HepG2 (cell line): ENCODE data around the gene GOLGA6D. TPM values are rescaled to one million over a fixed set of nuclear protein-coding genes. Genes with fewer than 3 reads are reported as not detected.

Experiments used
- ADNP ChIP-seq: sonication (generic); formaldehyde crosslinking; IDR thresholded peaks from 2 replicates; pipeline ENCODE4 v1.4.0; 2020; ENCODE audit warnings: missing genetic modification reagents
- ARHGAP35 ChIP-seq: sonication (generic); formaldehyde crosslinking; IDR thresholded peaks from 2 replicates; pipeline ENCODE4 v1.9.0; 2022; ENCODE audit warnings: mild to moderate bottlenecking, inconsistent platforms, moderate library complexity, missing genetic modification reagents, borderline replicate concordance
- CREB1 ChIP-seq, 2 experiments: fragments of 450-650 bp in 1 of 2; IDR thresholded peaks; 2 replicates each; pipeline ENCODE4 v1.6.1; 2016 to 2017; ENCODE audit warnings: control low read depth in 1 of 2, mild to moderate bottlenecking in 1 of 2, missing compliant biosample characterization in 1 of 2, missing genetic modification characterization in 1 of 2
- CREM ChIP-seq, 2 experiments: sonication (generic) in 1 of 2; formaldehyde crosslinking in 1 of 2; IDR thresholded peaks; 2 replicates each; pipeline versions ENCODE4 v1.4.0 to v1.6.1; 2016 to 2020; ENCODE audit warnings: antibody characterized with exemption in 1 of 2, mild to moderate bottlenecking in 1 of 2, missing genetic modification reagents in 1 of 2
- FOXK2 ChIP-seq: fragments of 450-650 bp; IDR thresholded peaks from 2 replicates; pipeline ENCODE4 v1.6.1; 2016
- HMG20B ChIP-seq: conservative IDR thresholded peaks from 2 replicates; pipeline ENCODE4 v1.6.1; 2016; ENCODE audit warnings: missing genetic modification reagents, missing compliant biosample characterization
- HOXA5 ChIP-seq: sonication (generic); formaldehyde crosslinking; IDR thresholded peaks from 2 replicates; pipeline ENCODE4 v1.4.0; 2020; ENCODE audit warnings: missing genetic modification reagents
- LBX2 ChIP-seq: sonication (generic); formaldehyde crosslinking; IDR thresholded peaks from 2 replicates; pipeline ENCODE4 v1.5.0; 2020; ENCODE audit warnings: missing genetic modification reagents, mild to moderate bottlenecking, borderline replicate concordance
- MAFG ChIP-seq: sonication (generic); formaldehyde crosslinking; IDR thresholded peaks from 2 replicates; pipeline ENCODE4 v1.5.1; 2020; ENCODE audit warnings: mild to moderate bottlenecking, missing genetic modification reagents
- PAF1 ChIP-seq: IDR thresholded peaks from 2 replicates; pipeline ENCODE4 v1.6.1; 2016; ENCODE audit warnings: missing genetic modification reagents, missing compliant biosample characterization
- RFXAP ChIP-seq: sonication (generic); formaldehyde crosslinking; IDR thresholded peaks from 2 replicates; pipeline ENCODE4 v1.4.0; 2020; ENCODE audit warnings: missing genetic modification reagents, borderline replicate concordance
- SNAI1 ChIP-seq: sonication (generic); formaldehyde crosslinking; IDR thresholded peaks from 2 replicates; pipeline ENCODE4 v1.5.0; 2020; ENCODE audit warnings: mild to moderate bottlenecking, missing genetic modification reagents, borderline replicate concordance
- TERF1 ChIP-seq: sonication (generic); formaldehyde crosslinking; IDR thresholded peaks from 2 replicates; pipeline ENCODE4 v1.8.0; 2022; ENCODE audit warnings: mild to moderate bottlenecking, missing genetic modification reagents, moderate library complexity
- ZBTB20 ChIP-seq: sonication (generic); formaldehyde crosslinking; IDR thresholded peaks from 2 replicates; pipeline ENCODE4 v1.8.1; 2023; ENCODE audit warnings: missing genetic modification reagents, low read depth, mild to moderate bottlenecking, borderline replicate concordance
- ZBTB21 ChIP-seq: sonication (generic); formaldehyde crosslinking; IDR thresholded peaks from 2 replicates; pipeline ENCODE4 v1.4.0; 2020; ENCODE audit warnings: missing genetic modification reagents
- ZGPAT ChIP-seq: IDR thresholded peaks from 2 replicates; pipeline ENCODE4 v1.6.1; 2016; ENCODE audit warnings: mild to moderate bottlenecking
- ZNF24 ChIP-seq: fragments of 450-650 bp; IDR thresholded peaks from 2 replicates; pipeline ENCODE4 v1.6.1; 2017; ENCODE audit warnings: antibody characterized with exemption, mild to moderate bottlenecking
- ZNF350 ChIP-seq: sonication (generic); formaldehyde crosslinking; IDR thresholded peaks from 2 replicates; pipeline ENCODE4 v1.4.0; 2020; ENCODE audit warnings: mild to moderate bottlenecking, low read depth, missing genetic modification reagents, borderline replicate concordance
- ZNF883 ChIP-seq: sonication (generic); formaldehyde crosslinking; IDR thresholded peaks from 2 replicates; pipeline ENCODE4 v1.5.1; 2020; ENCODE audit warnings: mild to moderate bottlenecking, missing genetic modification reagents; ENCODE audit errors: not compliant biosample characterization
- polyA plus RNA-seq, 8 experiments: library from polyadenylated mRNA; depleted of rRNA in 3 of 8; stranded (reverse) in 7 of 8; unstranded in 1 of 8; fragments of >200 nt; fragmentation: Illumina TruSeq in 4 of 8; extraction: Trizol in 4 of 8; gene quantifications; 2 replicates each; pipeline versions ENCODE4 v1.2.1 to v1.2.3, GENCODE V29; 2011 to 2016; ENCODE audit warnings: low read depth in 4 of 8, missing spikeins in 1 of 8, mixed read lengths in 1 of 8; ENCODE audit not compliant: insufficient read depth in 1 of 8
- total RNA-seq, 5 experiments: library from RNA; depleted of rRNA; stranded (reverse); fragments of >200 nt; fragmentation: Illumina TruSeq; extraction: Trizol; gene quantifications; 2 replicates each; pipeline ENCODE4 v1.2.3, GENCODE V29; 2016; ENCODE audit warnings: low read depth in 1 of 5
- TF ChIP-seq, protein P1 (sequence below): sonication (generic); formaldehyde crosslinking; IDR thresholded peaks from 2 replicates; pipeline ENCODE4 v1.5.1; 2020; ENCODE audit warnings: mild to moderate bottlenecking, missing genetic modification reagents, borderline replicate concordance

Gene GOLGA6D
- total and polyA plus RNA-seq, 2 of the 13 experiments (the other 11 are each of a cell fraction or from before 2014, with no cell fraction given), result 0.04 TPM; not detected in 1

GRCh38 chr15:75335705-75336355, 53.2 kb downstream of the GOLGA6D start, which contains the start of gene COMMD4 (continued):
- TF ChIP-seq MAFG, result no peak
- peak; percentile 74; the same call in 1 of the 2 replicates for TF ChIP-seq ZBTB20 (CRISPR knock-in tag)
- TF ChIP-seq TERF1 (CRISPR knock-in tag), result 0 out of 2 replicates have a peak, but pooled peaks have one; percentile 48
- TF ChIP-seq ZGPAT (CRISPR knock-in tag), result peak; percentile 93
- TF ChIP-seq HOXA5 (CRISPR knock-in tag), result no peak; the same call in 1 of the 2 replicates
- TF ChIP-seq ZNF24, result no peak
- TF ChIP-seq RFXAP, result peak; percentile 46; the same call in 1 of the 2 replicates
- TF ChIP-seq CREM (IDR thresholded peaks at IDR 0.05), result peak; percentile 63; the same call in 1 of the 2 replicates
- no peak for TF ChIP-seq CREM (CRISPR knock-in tag; IDR thresholded peaks at IDR 0.05)
- 0 out of 2 replicates have a peak, but pooled peaks have one; percentile 31 for TF ChIP-seq LBX2 (CRISPR knock-in tag)
- TF ChIP-seq ZNF883 (CRISPR knock-in tag), result peak; percentile 31
- TF ChIP-seq ZNF350 (CRISPR knock-in tag), result peak; percentile 92
- peak; percentile 77; the same call in 1 of the 2 replicates for TF ChIP-seq HMG20B (CRISPR knock-in tag)
- TF ChIP-seq ARHGAP35, result 0 out of 2 replicates have a peak, but pooled peaks have one; percentile 49
- TF ChIP-seq ZBTB21 (CRISPR knock-in tag), result peak; percentile 53; the same call in 1 of the 2 replicates
- no peak for TF ChIP-seq ADNP
- no peak for TF ChIP-seq CREB1 (IDR thresholded peaks at IDR 0.05)
- peak; percentile 55; the same call in 1 of the 2 replicates for TF ChIP-seq CREB1 (CRISPR knock-in tag; IDR thresholded peaks at IDR 0.05)
- peak; percentile 34; the same call in 1 of the 2 replicates for TF ChIP-seq FOXK2
- peak; percentile 42; the same call in 1 of the 2 replicates for TF ChIP-seq SNAI1
- TF ChIP-seq PAF1 (CRISPR knock-in tag), result no peak
- TF ChIP-seq, protein P1, sequence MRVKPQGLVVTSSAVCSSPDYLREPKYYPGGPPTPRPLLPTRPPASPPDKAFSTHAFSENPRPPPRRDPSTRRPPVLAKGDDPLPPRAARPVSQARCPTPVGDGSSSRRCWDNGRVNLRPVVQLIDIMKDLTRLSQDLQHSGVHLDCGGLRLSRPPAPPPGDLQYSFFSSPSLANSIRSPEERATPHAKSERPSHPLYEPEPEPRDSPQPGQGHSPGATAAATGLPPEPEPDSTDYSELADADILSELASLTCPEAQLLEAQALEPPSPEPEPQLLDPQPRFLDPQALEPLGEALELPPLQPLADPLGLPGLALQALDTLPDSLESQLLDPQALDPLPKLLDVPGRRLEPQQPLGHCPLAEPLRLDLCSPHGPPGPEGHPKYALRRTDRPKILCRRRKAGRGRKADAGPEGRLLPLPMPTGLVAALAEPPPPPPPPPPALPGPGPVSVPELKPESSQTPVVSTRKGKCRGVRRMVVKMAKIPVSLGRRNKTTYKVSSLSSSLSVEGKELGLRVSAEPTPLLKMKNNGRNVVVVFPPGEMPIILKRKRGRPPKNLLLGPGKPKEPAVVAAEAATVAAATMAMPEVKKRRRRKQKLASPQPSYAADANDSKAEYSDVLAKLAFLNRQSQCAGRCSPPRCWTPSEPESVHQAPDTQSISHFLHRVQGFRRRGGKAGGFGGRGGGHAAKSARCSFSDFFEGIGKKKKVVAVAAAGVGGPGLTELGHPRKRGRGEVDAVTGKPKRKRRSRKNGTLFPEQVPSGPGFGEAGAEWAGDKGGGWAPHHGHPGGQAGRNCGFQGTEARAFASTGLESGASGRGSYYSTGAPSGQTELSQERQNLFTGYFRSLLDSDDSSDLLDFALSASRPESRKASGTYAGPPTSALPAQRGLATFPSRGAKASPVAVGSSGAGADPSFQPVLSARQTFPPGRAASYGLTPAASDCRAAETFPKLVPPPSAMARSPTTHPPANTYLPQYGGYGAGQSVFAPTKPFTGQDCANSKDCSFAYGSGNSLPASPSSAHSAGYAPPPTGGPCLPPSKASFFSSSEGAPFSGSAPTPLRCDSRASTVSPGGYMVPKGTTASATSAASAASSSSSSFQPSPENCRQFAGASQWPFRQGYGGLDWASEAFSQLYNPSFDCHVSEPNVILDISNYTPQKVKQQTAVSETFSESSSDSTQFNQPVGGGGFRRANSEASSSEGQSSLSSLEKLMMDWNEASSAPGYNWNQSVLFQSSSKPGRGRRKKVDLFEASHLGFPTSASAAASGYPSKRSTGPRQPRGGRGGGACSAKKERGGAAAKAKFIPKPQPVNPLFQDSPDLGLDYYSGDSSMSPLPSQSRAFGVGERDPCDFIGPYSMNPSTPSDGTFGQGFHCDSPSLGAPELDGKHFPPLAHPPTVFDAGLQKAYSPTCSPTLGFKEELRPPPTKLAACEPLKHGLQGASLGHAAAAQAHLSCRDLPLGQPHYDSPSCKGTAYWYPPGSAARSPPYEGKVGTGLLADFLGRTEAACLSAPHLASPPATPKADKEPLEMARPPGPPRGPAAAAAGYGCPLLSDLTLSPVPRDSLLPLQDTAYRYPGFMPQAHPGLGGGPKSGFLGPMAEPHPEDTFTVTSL, result peak; percentile 30; the same call in 1 of the 2 replicates
